H9 (cell line): ENCODE measurements around the gene SCUBE2. TPM values are rescaled to one million over a fixed set of nuclear protein-coding genes. Genes with fewer than 3 reads are reported as not detected.

Source experiments
- DNase-seq: peaks from one replicate; pipeline ENCODE4 v3.0.0-alpha.2; 2017
- H2AFZ ChIP-seq: one replicate; pipeline ENCODE4 v1.6.1; 2013; ENCODE audit warnings: mild to moderate bottlenecking, low read length, control low read depth, moderate library complexity
- H2AK5ac ChIP-seq: 2 replicates; pipeline ENCODE4 v1.6.1; 2013; ENCODE audit warnings: low read length, control low read depth, mixed read lengths; ENCODE audit not compliant: insufficient read length
- H2BK120ac ChIP-seq: one replicate; pipeline ENCODE4 v1.6.1; 2013; ENCODE audit warnings: low read depth, mild to moderate bottlenecking, low read length, control low read depth, inconsistent platforms; ENCODE audit not compliant: poor library complexity, severe bottlenecking
- H2BK12ac ChIP-seq: 2 replicates; pipeline ENCODE4 v1.6.1; 2013; ENCODE audit warnings: low read length, control low read depth, mixed read lengths, low read depth; ENCODE audit not compliant: insufficient read length
- H2BK15ac ChIP-seq: 2 replicates; pipeline ENCODE4 v1.6.1; 2013; ENCODE audit warnings: low read depth, low read length, control low read depth
- H2BK20ac ChIP-seq: one replicate; pipeline ENCODE4 v1.6.1; 2013; ENCODE audit warnings: low read depth, mild to moderate bottlenecking, low read length, control low read depth, inconsistent platforms; ENCODE audit not compliant: poor library complexity, severe bottlenecking
- H2BK5ac ChIP-seq: 2 replicates; pipeline ENCODE4 v1.6.1; 2013; ENCODE audit warnings: low read length, control low read depth, mixed read lengths; ENCODE audit not compliant: insufficient read length
- H3K14ac ChIP-seq: 2 replicates; pipeline ENCODE4 v1.6.1; 2013; ENCODE audit warnings: low read length, control low read depth; ENCODE audit not compliant: insufficient read depth
- H3K18ac ChIP-seq: 2 replicates; pipeline ENCODE4 v1.6.1; 2013; ENCODE audit warnings: low read depth, mild to moderate bottlenecking, mixed read lengths, low read length, control low read depth; ENCODE audit not compliant: insufficient read length
- H3K23ac ChIP-seq: 2 replicates; pipeline ENCODE4 v1.6.1; 2013; ENCODE audit warnings: low read length, control low read depth, mixed read lengths, low read depth; ENCODE audit not compliant: insufficient read length
- H3K23me2 ChIP-seq: 2 replicates; pipeline ENCODE4 v1.6.1; 2013; ENCODE audit warnings: low read depth, mild to moderate bottlenecking, mixed read lengths, low read length, control low read depth; ENCODE audit not compliant: insufficient read length, poor library complexity, severe bottlenecking
- H3K27ac ChIP-seq: 2 replicates; pipeline ENCODE4 v1.5.1; 2013; ENCODE audit warnings: low read length, control low read depth, mixed read lengths, low read depth; ENCODE audit not compliant: insufficient read length
- H3K27me3 ChIP-seq: 2 replicates; pipeline ENCODE4 v1.6.1; 2013; ENCODE audit warnings: low read length, control low read depth, inconsistent platforms; ENCODE audit not compliant: insufficient read depth
- H3K4ac ChIP-seq: 2 replicates; pipeline ENCODE4 v1.6.1; 2013; ENCODE audit warnings: low read depth, mild to moderate bottlenecking, control low read depth, inconsistent platforms, low read length, moderate library complexity
- H3K4me1 ChIP-seq: 2 replicates; pipeline ENCODE4 v1.6.1; 2013; ENCODE audit warnings: low read length, control low read depth, inconsistent platforms; ENCODE audit not compliant: insufficient read depth
- H3K4me2 ChIP-seq: 2 replicates; pipeline ENCODE4 v1.6.1; 2013; ENCODE audit warnings: low read length, control low read depth, mixed read lengths; ENCODE audit not compliant: insufficient read length, insufficient read depth
- H3K56ac ChIP-seq: 2 replicates; pipeline ENCODE4 v1.6.1; 2013; ENCODE audit warnings: low read depth, mild to moderate bottlenecking, mixed read lengths, low read length, control low read depth; ENCODE audit not compliant: insufficient read length
- H3K79me1 ChIP-seq: 2 replicates; pipeline ENCODE4 v1.6.1; 2013; ENCODE audit warnings: low read depth, mild to moderate bottlenecking, moderate library complexity, low read length, control low read depth, inconsistent platforms; ENCODE audit not compliant: insufficient read depth, poor library complexity, severe bottlenecking
- H3K79me2 ChIP-seq: 2 replicates; pipeline ENCODE4 v1.6.1; 2013; ENCODE audit warnings: low read length, control low read depth, inconsistent platforms; ENCODE audit not compliant: insufficient read depth
- H3K9ac ChIP-seq: 2 replicates; pipeline ENCODE4 v1.6.1; 2013; ENCODE audit warnings: low read length, control low read depth, mixed read lengths; ENCODE audit not compliant: insufficient read length; ENCODE audit errors: extremely low read depth
- H3K9me3 ChIP-seq: one replicate; pipeline ENCODE4 v1.6.1; 2013; ENCODE audit warnings: low read depth, low read length, inconsistent platforms; ENCODE audit not compliant: control insufficient read depth
- H3T11ph ChIP-seq: one replicate; pipeline ENCODE4 v1.6.1; 2013; ENCODE audit warnings: mild to moderate bottlenecking, low read length, control low read depth, inconsistent platforms
- H4K20me1 ChIP-seq: one replicate; pipeline ENCODE4 v1.6.1; 2013; ENCODE audit not compliant: control insufficient read depth, insufficient read length, insufficient read depth
- H4K5ac ChIP-seq: 2 replicates; pipeline ENCODE4 v1.6.1; 2013; ENCODE audit warnings: low read depth, mild to moderate bottlenecking, mixed read lengths, low read length, control low read depth; ENCODE audit not compliant: insufficient read length
- H4K8ac ChIP-seq: replicated peaks from 2 replicates; pipeline ENCODE4 v1.6.1; 2013; ENCODE audit warnings: low read length, control low read depth, mixed read lengths, low read depth; ENCODE audit not compliant: insufficient read length
- H4K91ac ChIP-seq: 2 replicates; pipeline ENCODE4 v1.6.1; 2013; ENCODE audit warnings: low read depth, mild to moderate bottlenecking, moderate library complexity, mixed read lengths, low read length, control low read depth; ENCODE audit not compliant: insufficient read length
- H3K27ac Mint-ChIP-seq, 3 experiments: 2 replicates in 2 of 3; 3 replicates in 1 of 3; pipeline ENCODE4 v1.8.0; 2020 to 2021; ENCODE audit warnings: mixed read lengths in 3 of 3, mild to moderate bottlenecking in 1 of 3, moderate library complexity in 1 of 3
- H3K27me3 Mint-ChIP-seq: 2 replicates; pipeline ENCODE4 v1.8.0; 2021; ENCODE audit warnings: low read depth, mild to moderate bottlenecking, moderate library complexity, mixed read lengths
- H3K36me3 Mint-ChIP-seq, 3 experiments: 2 replicates in 2 of 3; 3 replicates in 1 of 3; pipeline ENCODE4 v1.8.0; 2020 to 2021; ENCODE audit warnings: low read depth in 3 of 3, mixed read lengths in 3 of 3; ENCODE audit not compliant: insufficient read depth in 1 of 3
- H3K4me1 Mint-ChIP-seq, 2 experiments: 2 replicates each; pipeline ENCODE4 v1.8.0; 2020; ENCODE audit warnings: mixed read lengths in 2 of 2
- H3K4me3 Mint-ChIP-seq, 2 experiments: 2 replicates in 1 of 2; 3 replicates in 1 of 2; pipeline ENCODE4 v1.8.0; 2020 to 2021; ENCODE audit warnings: mild to moderate bottlenecking in 2 of 2, mixed read lengths in 2 of 2, moderate library complexity in 1 of 2
- H3K9me3 Mint-ChIP-seq, 2 experiments: 2 replicates in 1 of 2; 3 replicates in 1 of 2; pipeline ENCODE4 v1.8.0; 2020; ENCODE audit warnings: mild to moderate bottlenecking in 2 of 2, mixed read lengths in 2 of 2, moderate library complexity in 1 of 2
- WGBS: extraction: QIAGEN DNeasy Blood & Tissue Kit; methylation state at CpG from one replicate; pipeline ENCODE4 v1.1.7; 2013; ENCODE audit warnings: missing lambda C conversion rate, low lambda C conversion rate, mixed read lengths; ENCODE audit not compliant: insufficient read length; ENCODE audit errors: extremely low coverage; 5-methylcytosine and 5-hydroxymethylcytosine counted together
- total RNA-seq: library from RNA; stranded (reverse); gene quantifications from 2 replicates; pipeline ENCODE4 v1.2.1, GENCODE V29; 2021
- TF ChIP-seq, protein P1 (sequence below): fragments of 200-600 bp; sonication (generic); conservative IDR thresholded peaks from 3 replicates; pipeline ENCODE4 v1.8.0; 2021; ENCODE audit warnings: antibody characterized with exemption, mild to moderate bottlenecking

The SCUBE2 gene
- total RNA-seq, 1 experiment from 2014 or later = 1.6 TPM

DNA sequence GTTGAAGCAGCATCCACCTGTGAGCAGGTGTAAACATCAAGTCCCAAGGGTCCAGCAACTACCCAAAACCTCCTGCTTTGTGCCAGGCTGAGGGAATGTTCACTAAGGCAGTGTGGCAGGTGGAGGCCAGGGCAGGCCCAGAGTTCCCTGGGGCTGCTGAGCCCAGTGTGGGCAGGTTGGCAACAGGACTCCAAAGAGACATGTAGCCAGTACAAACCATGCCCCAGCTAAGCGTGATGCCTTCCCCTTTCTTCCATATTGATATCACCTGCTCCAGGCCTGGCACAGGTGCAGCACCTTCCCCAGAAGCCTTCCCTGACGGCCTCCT, 30.0 kb upstream of the SCUBE2 start:
- no peak overlapping the region for H3K18ac ChIP-seq
- H4K91ac ChIP-seq = no peak overlapping the region
- TF ChIP-seq, protein P1, sequence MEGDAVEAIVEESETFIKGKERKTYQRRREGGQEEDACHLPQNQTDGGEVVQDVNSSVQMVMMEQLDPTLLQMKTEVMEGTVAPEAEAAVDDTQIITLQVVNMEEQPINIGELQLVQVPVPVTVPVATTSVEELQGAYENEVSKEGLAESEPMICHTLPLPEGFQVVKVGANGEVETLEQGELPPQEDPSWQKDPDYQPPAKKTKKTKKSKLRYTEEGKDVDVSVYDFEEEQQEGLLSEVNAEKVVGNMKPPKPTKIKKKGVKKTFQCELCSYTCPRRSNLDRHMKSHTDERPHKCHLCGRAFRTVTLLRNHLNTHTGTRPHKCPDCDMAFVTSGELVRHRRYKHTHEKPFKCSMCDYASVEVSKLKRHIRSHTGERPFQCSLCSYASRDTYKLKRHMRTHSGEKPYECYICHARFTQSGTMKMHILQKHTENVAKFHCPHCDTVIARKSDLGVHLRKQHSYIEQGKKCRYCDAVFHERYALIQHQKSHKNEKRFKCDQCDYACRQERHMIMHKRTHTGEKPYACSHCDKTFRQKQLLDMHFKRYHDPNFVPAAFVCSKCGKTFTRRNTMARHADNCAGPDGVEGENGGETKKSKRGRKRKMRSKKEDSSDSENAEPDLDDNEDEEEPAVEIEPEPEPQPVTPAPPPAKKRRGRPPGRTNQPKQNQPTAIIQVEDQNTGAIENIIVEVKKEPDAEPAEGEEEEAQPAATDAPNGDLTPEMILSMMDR = no peak
- H3K27ac Mint-ChIP-seq = peak overlapping the region; percentile 35 to 81 (median 50); a peak in 5 of 7 replicates
- H3K9me3 Mint-ChIP-seq = no peaks in the 10 kb centered on the region
- H3K36me3 Mint-ChIP-seq = peaks cover 0 to 5% (median 0%) of the 10 kb centered on the region in 3 experiments; a peak in 2 of 7 replicates
- H3K9ac ChIP-seq = no peak overlapping the region
- H3K4me2 ChIP-seq = no peak overlapping the region
- H4K8ac ChIP-seq = no peak overlapping the region
- no peak overlapping the region for H3K14ac ChIP-seq
- no peaks in the 10 kb centered on the region for H3K27me3 ChIP-seq
- no peak overlapping the region for H3T11ph ChIP-seq
- H4K5ac ChIP-seq = no peak overlapping the region
- H3K9me3 ChIP-seq = no peaks in the 10 kb centered on the region
- H3K4me3 Mint-ChIP-seq = no peak overlapping the region
- no peak overlapping the region for H2BK12ac ChIP-seq
- peak overlapping the region; percentile 29 for H3K27ac ChIP-seq
- no peaks in the 10 kb centered on the region for H3K27me3 Mint-ChIP-seq
- no peak overlapping the region for H3K4ac ChIP-seq
- H3K79me2 ChIP-seq = no peaks in the 10 kb centered on the region
- no peak overlapping the region for H2AFZ ChIP-seq
- peaks cover 11% of the 10 kb centered on the region; the same call in 1 of the 2 replicates for H3K4me1 ChIP-seq
- H4K20me1 ChIP-seq = no peaks in the 10 kb centered on the region
- no peak overlapping the region for H2BK120ac ChIP-seq
- no peak overlapping the region for H3K56ac ChIP-seq
- no peaks in the 10 kb centered on the region for H3K23me2 ChIP-seq
- no peak overlapping the region for H3K23ac ChIP-seq
- H2BK5ac ChIP-seq = no peak overlapping the region
- H3K4me1 Mint-ChIP-seq = peaks cover 31 to 35% of the 10 kb centered on the region in 2 experiments
- DNase-seq = peak; percentile 42
- H2BK20ac ChIP-seq = no peak overlapping the region
- H2AK5ac ChIP-seq = no peak overlapping the region
- no peak overlapping the region for H2BK15ac ChIP-seq
- no CpG with 5 or more reads among the region's 2 CpGs for WGBS
- H3K79me1 ChIP-seq = no peaks in the 10 kb centered on the region
